HEK293 (cell line): Measurements from ENCODE around the gene MMD2.

Experiments
- CTCF ChIA-PET: fragments of 350-600 bp; formaldehyde crosslinking; extraction: SDS; loops from one replicate; lab custom pipeline; 2021; ENCODE audit warnings: antibody characterized with exemption; lab: Yijun Ruan, JAX
- POLR2A ChIA-PET: fragments of 300-600 bp; formaldehyde crosslinking; extraction: SDS; loops from one replicate; lab custom pipeline; 2020; ENCODE audit warnings: antibody characterized with exemption, inconsistent platforms; lab: Yijun Ruan, JAX
- H3K27ac ChIP-seq: fragments of 200-500 bp; sonication (Bioruptor generic); 2 replicates; pipeline ENCODE4 v1.5.1; 2014; ENCODE audit warnings: low read depth, low read length, control low read depth, inconsistent platforms; ENCODE audit errors: extremely low read depth
- H3K36me3 ChIP-seq, 2 experiments: fragments of 200-500 bp in 1 of 2; sonication (Bioruptor generic) in 1 of 2; 1 replicate in 1 of 2; 2 replicates in 1 of 2; pipeline ENCODE4 v1.5.1; 2014 to 2017; ENCODE audit warnings: inconsistent platforms in 2 of 2, low read length in 2 of 2; ENCODE audit not compliant: control insufficient read depth in 2 of 2, insufficient read depth in 1 of 2
- H3K4me1 ChIP-seq: fragments of 200-500 bp; sonication (Bioruptor generic); 2 replicates; pipeline ENCODE4 v1.5.1; 2014; ENCODE audit warnings: mild to moderate bottlenecking, low read length, inconsistent platforms; ENCODE audit not compliant: control insufficient read depth, insufficient read depth
- H3K4me3 ChIP-seq: 2 replicates; pipeline ENCODE4 v1.5.1; 2011; ENCODE audit warnings: low read depth, mild to moderate bottlenecking, control low read depth, low read length, moderate library complexity
- H3K9me3 ChIP-seq: fragments of 200-500 bp; sonication (Bioruptor generic); 2 replicates; pipeline ENCODE4 v1.5.1; 2014; ENCODE audit warnings: low read depth, low read length, inconsistent platforms; ENCODE audit not compliant: control insufficient read depth, insufficient read depth
- CTCF ChIP-seq: fragments of 450-650 bp; formaldehyde crosslinking; IDR thresholded peaks from 2 replicates; pipeline ENCODE4 v1.5.1; 2016; ENCODE audit warnings: missing biosample characterization, missing genetic modification characterization
- HOXA7 ChIP-seq: sonication (generic); formaldehyde crosslinking; IDR thresholded peaks from 2 replicates; pipeline ENCODE4 v1.8.1; 2022; ENCODE audit warnings: missing genetic modification reagents, borderline replicate concordance
- MZF1 ChIP-seq: fragments of 450-650 bp; formaldehyde crosslinking; IDR thresholded peaks from 2 replicates; pipeline ENCODE4 v1.5.1; 2017; ENCODE audit warnings: missing biosample characterization, missing genetic modification characterization, borderline replicate concordance
- SP3 ChIP-seq: fragments of 450-650 bp; formaldehyde crosslinking; IDR thresholded peaks from 2 replicates; pipeline ENCODE4 v1.5.1; 2016; ENCODE audit warnings: missing biosample characterization, missing genetic modification characterization
- TRIM28 ChIP-seq: IDR thresholded peaks from 2 replicates; pipeline ENCODE4 v1.6.1; 2011; ENCODE audit warnings: low read length, control low read depth, borderline replicate concordance
- ZBTB6 ChIP-seq: fragments of 450-650 bp; formaldehyde crosslinking; IDR thresholded peaks from 2 replicates; pipeline ENCODE4 v1.5.1; 2017; ENCODE audit warnings: missing biosample characterization, missing genetic modification characterization
- ZEB2 ChIP-seq: fragments of 450-650 bp; formaldehyde crosslinking; IDR thresholded peaks from 2 replicates; pipeline ENCODE4 v1.5.1; 2016; ENCODE audit warnings: missing biosample characterization, missing genetic modification characterization
- ZFP3 ChIP-seq: fragments of 450-650 bp; formaldehyde crosslinking; IDR thresholded peaks from 2 replicates; pipeline ENCODE4 v1.5.1; 2016; ENCODE audit warnings: low read depth, missing biosample characterization, missing genetic modification characterization
- ZIC2 ChIP-seq: fragments of 450-650 bp; formaldehyde crosslinking; IDR thresholded peaks from 2 replicates; pipeline ENCODE4 v1.5.1; 2016; ENCODE audit warnings: missing biosample characterization, missing genetic modification characterization
- ZNF239 ChIP-seq: fragments of 450-650 bp; formaldehyde crosslinking; IDR thresholded peaks from 2 replicates; pipeline ENCODE4 v1.5.1; 2016; ENCODE audit warnings: missing biosample characterization, missing genetic modification characterization
- ZNF292 ChIP-seq: fragments of 450-650 bp; formaldehyde crosslinking; IDR thresholded peaks from 2 replicates; pipeline ENCODE4 v1.5.1; 2016; ENCODE audit warnings: low read depth, missing biosample characterization, missing genetic modification characterization, borderline replicate concordance
- ZNF362 ChIP-seq: fragments of 450-650 bp; formaldehyde crosslinking; IDR thresholded peaks from 2 replicates; pipeline ENCODE4 v1.5.1; 2016; ENCODE audit warnings: missing biosample characterization, missing genetic modification characterization
- ZNF366 ChIP-seq: fragments of 450-650 bp; formaldehyde crosslinking; conservative IDR thresholded peaks from 2 replicates; pipeline ENCODE4 v1.5.1; 2016; ENCODE audit warnings: missing biosample characterization, missing genetic modification characterization
- ZNF404 ChIP-seq: fragments of 450-650 bp; formaldehyde crosslinking; IDR thresholded peaks from 2 replicates; pipeline ENCODE4 v1.5.1; 2017; ENCODE audit warnings: missing biosample characterization, missing genetic modification characterization
- ZNF416 ChIP-seq: fragments of 450-650 bp; formaldehyde crosslinking; IDR thresholded peaks from 2 replicates; pipeline ENCODE4 v1.5.1; 2016; ENCODE audit warnings: missing biosample characterization, missing genetic modification characterization
- ZNF654 ChIP-seq: fragments of 450-650 bp; formaldehyde crosslinking; IDR thresholded peaks from 2 replicates; pipeline ENCODE4 v1.5.1; 2016; ENCODE audit warnings: low read depth, missing biosample characterization, missing genetic modification characterization
- ZNF658 ChIP-seq: fragments of 450-650 bp; formaldehyde crosslinking; IDR thresholded peaks from 2 replicates; pipeline ENCODE4; 2016; ENCODE audit warnings: missing biosample characterization, missing genetic modification characterization
- ZNF660 ChIP-seq: fragments of 450-650 bp; IDR thresholded peaks from 2 replicates; pipeline ENCODE4 v1.5.1; 2018; ENCODE audit warnings: missing biosample characterization, mild to moderate bottlenecking, missing genetic modification characterization
- ZNF776 ChIP-seq: fragments of 450-650 bp; formaldehyde crosslinking; IDR thresholded peaks from 2 replicates; pipeline ENCODE4 v1.5.0; 2017; ENCODE audit warnings: missing biosample characterization, missing genetic modification characterization, borderline replicate concordance
- ZNF791 ChIP-seq: fragments of 450-650 bp; formaldehyde crosslinking; IDR thresholded peaks from 2 replicates; pipeline ENCODE4 v1.5.1; 2016; ENCODE audit warnings: missing biosample characterization, missing genetic modification characterization
- ZSCAN18 ChIP-seq: fragments of 450-650 bp; formaldehyde crosslinking; IDR thresholded peaks from 2 replicates; pipeline ENCODE4 v1.5.1; 2016; ENCODE audit warnings: missing biosample characterization, missing genetic modification characterization
- ZSCAN4 ChIP-seq: fragments of 450-650 bp; formaldehyde crosslinking; IDR thresholded peaks from 2 replicates; pipeline ENCODE4 v1.5.1; 2017; ENCODE audit warnings: missing biosample characterization, missing genetic modification characterization

MMD2 gene

GRCh38 chr7:4904346-4904745 is 54.6 kb downstream of the MMD2 start:
- H3K36me3 ChIP-seq, result no peaks in the 10 kb centered on the region
- H3K4me1 ChIP-seq, result no peaks in the 10 kb centered on the region
- POLR2A ChIA-PET, result no interaction called here
- CTCF ChIA-PET, result no interaction called here
- no peak for TF ChIP-seq ZFP3
- no peak for TF ChIP-seq ZIC2 (tag by site-specific recombination)
- no peak for TF ChIP-seq ZNF292 (tag by site-specific recombination)
- no peak for TF ChIP-seq ZNF776 (tag by site-specific recombination)
- no peak for TF ChIP-seq ZNF404 (tag by site-specific recombination)
- no peak for TF ChIP-seq TRIM28
- TF ChIP-seq ZNF654 (tag by site-specific recombination), result no peak
- no peak for TF ChIP-seq ZNF366 (tag by site-specific recombination)
- TF ChIP-seq ZEB2, result no peak
- TF ChIP-seq SP3 (tag by site-specific recombination), result no peak
- no peak for TF ChIP-seq ZNF660
- TF ChIP-seq ZBTB6, result no peak
- no peak for TF ChIP-seq ZNF658 (tag by site-specific recombination)
- no peak for TF ChIP-seq ZSCAN18
- no peak for TF ChIP-seq ZNF416
- TF ChIP-seq HOXA7, result no peak
- no peaks in the 10 kb centered on the region for H3K9me3 ChIP-seq
- H3K4me3 ChIP-seq, result no peak overlapping the region
- H3K27ac ChIP-seq, result no peak overlapping the region

- CTCF ChIA-PET, result no interaction called here
These were observed 63.2 kb downstream of the MMD2 start for GRCh38 chr7:4895766-4896165.

More at GRCh38 chr7:4895766-4896165, 63.2 kb downstream of the MMD2 start:
- no peak overlapping the region for H3K4me3 ChIP-seq
- POLR2A ChIA-PET, result no interaction called here
- no peak for TF ChIP-seq MZF1 (tag by site-specific recombination)
- no peak for TF ChIP-seq CTCF (tag by site-specific recombination)
- no peak for TF ChIP-seq ZNF239 (tag by site-specific recombination)
- TF ChIP-seq ZNF791 (tag by site-specific recombination), result no peak
- no peak for TF ChIP-seq ZNF362 (tag by site-specific recombination)
- no peak for TF ChIP-seq ZSCAN4 (tag by site-specific recombination)
- no peak for TF ChIP-seq ZNF404 (tag by site-specific recombination)
- TF ChIP-seq, all 188 proteins: peak for 0
- H3K27ac ChIP-seq, result no peak overlapping the region
- H3K36me3 ChIP-seq, result no peaks in the 10 kb centered on the region
- no peaks in the 10 kb centered on the region for H3K9me3 ChIP-seq
- H3K4me1 ChIP-seq, result no peaks in the 10 kb centered on the region
